Brain microvascular endothelial cell (primary cell): Measurements from ENCODE around the gene ITIH5.

Source experiments
- DNase-seq: peaks from one replicate; pipeline ENCODE4 v3.0.0-alpha.2; 2020
- H3K27ac ChIP-seq: fragments of 250-450 bp; sonication (Bioruptor Pico); 2 replicates; pipeline ENCODE4 v1.5.1; 2020; ENCODE audit warnings: mild to moderate bottlenecking, moderate library complexity
- H3K27me3 ChIP-seq: fragments of 250-450 bp; sonication (Bioruptor Pico); replicated peaks from 2 replicates; pipeline ENCODE4 v1.5.1; 2020; ENCODE audit warnings: mild to moderate bottlenecking
- H3K36me3 ChIP-seq: fragments of 250-450 bp; sonication (Bioruptor Pico); replicated peaks from 2 replicates; pipeline ENCODE4 v1.5.1; 2020; ENCODE audit warnings: mild to moderate bottlenecking
- H3K4me3 ChIP-seq: 2 replicates; pipeline ENCODE4 v1.5.1; 2011; ENCODE audit warnings: low read depth, mild to moderate bottlenecking, control low read depth, low read length, moderate library complexity
- CTCF ChIP-seq: IDR thresholded peaks from 2 replicates; pipeline ENCODE4 v1.5.1; 2011; ENCODE audit warnings: low read depth, mild to moderate bottlenecking, moderate library complexity, low read length, control low read depth, inconsistent platforms; ENCODE audit errors: missing control alignments
- in situ Hi-C: cut with HindIII; loops from 2 replicates; pipeline ENCODE4 v1.10.0; 2017; ENCODE audit warnings: low sequenced_read_pairs, low pct_ligation_motif_present

The ITIH5 gene

DNA sequence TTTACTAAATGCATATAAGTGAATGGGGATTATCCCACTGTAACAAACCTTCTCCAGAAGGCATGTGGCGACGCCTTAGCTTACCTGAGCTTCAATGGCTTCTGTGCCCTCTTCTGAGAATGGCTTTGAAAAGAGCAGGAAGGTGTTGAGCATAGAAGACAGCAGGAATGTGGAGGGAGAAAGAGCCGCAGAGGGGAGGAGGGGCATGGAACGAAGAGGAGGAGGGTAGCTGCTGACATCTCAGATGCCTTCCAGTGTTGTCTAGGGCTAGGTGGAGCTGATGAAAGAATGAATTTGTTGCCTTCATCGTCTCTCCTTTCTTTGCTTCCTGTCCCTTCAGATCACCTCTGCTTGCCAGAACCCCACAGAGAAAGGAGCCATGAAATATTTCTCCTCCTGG lies 86.2 kb downstream of the ITIH5 start:
- no peak overlapping the region for H3K4me3 ChIP-seq
- no peaks in the 10 kb centered on the region for H3K36me3 ChIP-seq
- DNase-seq, result no peak
- in situ Hi-C loops, result no loop called here
- H3K27me3 ChIP-seq, result no peaks in the 10 kb centered on the region
- no peak for TF ChIP-seq CTCF
- no peak overlapping the region for H3K27ac ChIP-seq

DNA sequence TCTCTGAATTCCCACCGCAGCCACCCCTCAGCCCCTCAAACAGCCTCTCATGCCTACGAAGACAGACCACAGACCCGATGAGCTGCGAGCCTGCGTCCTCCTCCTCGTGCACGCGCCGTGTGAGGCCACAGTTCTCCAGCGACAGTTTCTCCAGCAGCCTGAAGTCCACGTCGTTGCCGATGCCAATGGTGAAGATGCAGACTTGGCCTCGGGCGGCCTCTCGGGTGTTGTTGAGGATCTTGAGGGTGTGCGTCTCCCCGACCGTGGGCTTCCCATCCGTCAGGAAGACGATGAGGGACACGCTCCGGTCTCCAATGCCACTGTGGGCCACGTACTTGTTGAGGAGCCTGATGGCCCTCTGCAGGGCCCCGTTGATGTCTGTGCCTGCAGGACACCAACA lies 87.1 kb downstream of the ITIH5 start:
- Histone ChIP-seq H3K27me3 (no peaks in the 10 kb centered on the region), H3K36me3 (no peaks in the 10 kb centered on the region), H3K4me3 (no peak overlapping the region), H3K27ac (no peak overlapping the region)
- TF ChIP-seq CTCF, result no peak
- DNase-seq, result no peak
- in situ Hi-C loops, result no loop called here

DNA sequence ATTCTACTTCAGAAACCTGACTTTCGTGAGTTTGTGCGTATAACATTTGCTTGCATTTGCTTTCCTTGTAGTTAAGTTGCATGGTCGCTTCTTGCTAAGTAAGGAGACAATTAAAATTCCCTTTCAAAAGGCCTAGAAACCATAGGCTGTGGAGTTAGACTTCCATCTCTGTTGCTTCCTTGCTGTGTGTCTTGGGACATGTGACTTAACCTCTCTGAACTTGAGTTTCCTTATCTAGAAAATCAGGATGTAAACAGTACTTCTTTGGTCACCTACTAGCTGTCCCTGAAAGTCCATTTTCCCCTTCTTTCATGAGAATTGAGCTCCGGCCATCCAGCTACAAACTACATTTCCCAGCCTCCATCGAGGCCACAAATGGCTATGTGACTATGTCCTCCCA lies 89.2 kb downstream of the ITIH5 start:
- no peak for DNase-seq
- in situ Hi-C loops, result no loop called here
- H3K27me3 ChIP-seq, result no peaks in the 10 kb centered on the region
- no peaks in the 10 kb centered on the region for H3K36me3 ChIP-seq
- H3K4me3 ChIP-seq, result no peak overlapping the region
- H3K27ac ChIP-seq, result no peak overlapping the region
- no peak for TF ChIP-seq CTCF

DNA sequence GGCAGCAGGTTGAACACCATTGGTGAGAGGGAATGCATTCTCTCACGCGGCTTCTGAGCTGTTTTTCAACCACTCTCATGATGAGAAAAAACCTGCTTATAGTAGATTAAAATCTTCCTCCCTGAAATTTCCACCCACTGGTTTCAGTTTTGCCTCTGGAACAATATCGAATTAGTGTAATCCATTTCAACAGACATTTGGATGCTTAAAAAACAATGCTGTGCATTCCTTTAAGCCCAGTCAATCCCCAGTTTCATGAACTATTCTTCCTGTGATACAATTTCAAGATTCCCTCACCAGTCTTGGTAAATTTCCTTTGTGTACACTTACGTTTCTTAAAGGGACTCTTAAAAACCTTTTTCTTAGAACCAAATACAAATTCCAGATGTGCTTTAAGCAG lies 89.6 kb downstream of the ITIH5 start:
- Histone ChIP-seq H3K4me3 (no peak overlapping the region), H3K36me3 (no peaks in the 10 kb centered on the region), H3K27ac (no peak overlapping the region), H3K27me3 (no peaks in the 10 kb centered on the region)
- DNase-seq, result no peak
- in situ Hi-C loops, result no loop called here
- no peak for TF ChIP-seq CTCF

- H3K27me3 ChIP-seq, result no peaks in the 10 kb centered on the region
- H3K36me3 ChIP-seq, result no peaks in the 10 kb centered on the region
- H3K27ac ChIP-seq, result no peak overlapping the region
- no peak for DNase-seq
- no peak overlapping the region for H3K4me3 ChIP-seq
- no peak for TF ChIP-seq CTCF
- in situ Hi-C loops, result no loop called here
Measured at GRCh38 chr10:7576340-7576739, 90.4 kb downstream of the ITIH5 start.

- Histone ChIP-seq H3K36me3 (no peaks in the 10 kb centered on the region), H3K4me3 (no peak overlapping the region), H3K27me3 (no peaks in the 10 kb centered on the region), H3K27ac (no peak overlapping the region)
- in situ Hi-C loops, result no loop called here
- no peak for DNase-seq
- TF ChIP-seq CTCF, result no peak
Measured at GRCh38 chr10:7572391-7572790, 94.4 kb downstream of the ITIH5 start.
